ENCODE data around the gene MLEC.

The MLEC gene

DNA sequence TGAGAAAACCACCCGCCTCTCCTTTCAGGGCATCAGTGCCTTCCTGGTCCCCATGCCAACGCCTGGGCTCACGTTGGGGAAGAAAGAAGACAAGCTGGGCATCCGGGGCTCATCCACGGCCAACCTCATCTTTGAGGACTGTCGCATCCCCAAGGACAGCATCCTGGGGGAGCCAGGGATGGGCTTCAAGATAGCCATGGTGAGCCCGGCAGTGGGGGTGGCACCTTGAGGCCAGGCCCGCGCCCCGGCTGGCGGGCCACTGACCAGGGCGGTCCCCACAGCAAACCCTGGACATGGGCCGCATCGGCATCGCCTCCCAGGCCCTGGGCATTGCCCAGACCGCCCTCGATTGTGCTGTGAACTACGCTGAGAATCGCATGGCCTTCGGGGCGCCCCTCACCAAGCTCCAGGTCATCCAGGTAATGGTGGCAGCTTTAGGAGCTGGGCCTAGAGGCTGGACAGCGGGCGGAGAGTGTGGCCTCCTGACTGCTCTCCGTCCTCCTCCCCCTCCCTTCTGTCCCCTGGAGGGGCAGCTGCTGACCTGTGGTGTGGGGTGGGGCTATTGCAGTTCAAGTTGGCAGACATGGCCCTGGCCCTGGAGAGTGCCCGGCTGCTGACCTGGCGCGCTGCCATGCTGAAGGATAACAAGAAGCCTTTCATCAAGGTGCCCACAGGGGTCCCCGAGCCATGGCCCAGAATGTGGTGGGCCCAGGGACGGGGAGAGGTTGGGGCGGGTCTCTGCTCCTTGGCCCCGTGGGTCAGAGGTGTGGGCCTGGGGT lies 51.5 kb downstream of the MLEC start:
- no peaks in the 10 kb centered on the region for H3K79me2 ChIP-seq (ENCODE audit: insufficient read depth, low read length)
- no peaks in the 10 kb centered on the region for H3F3A ChIP-seq (ENCODE audit: insufficient read depth, low read length)
- no peaks in the 10 kb centered on the region for H3K36me3 ChIP-seq (ENCODE audit: insufficient read depth, low read length)
- no peak overlapping the region for H3K9ac ChIP-seq (ENCODE audit: low read length)
- H3K27ac ChIP-seq (ENCODE audit: low read depth, low read length, poor library complexity, severe bottlenecking), result no peak overlapping the region
- no peaks in the 10 kb centered on the region for H4K20me1 ChIP-seq (ENCODE audit: insufficient read depth, low read length)
- H2AFZ ChIP-seq (ENCODE audit: low read length), result no peak overlapping the region
- no peak for TF ChIP-seq EZH2 (IDR thresholded peaks at IDR 0.05; ENCODE audit: borderline replicate concordance, low read length)
- TF ChIP-seq, protein P1, sequence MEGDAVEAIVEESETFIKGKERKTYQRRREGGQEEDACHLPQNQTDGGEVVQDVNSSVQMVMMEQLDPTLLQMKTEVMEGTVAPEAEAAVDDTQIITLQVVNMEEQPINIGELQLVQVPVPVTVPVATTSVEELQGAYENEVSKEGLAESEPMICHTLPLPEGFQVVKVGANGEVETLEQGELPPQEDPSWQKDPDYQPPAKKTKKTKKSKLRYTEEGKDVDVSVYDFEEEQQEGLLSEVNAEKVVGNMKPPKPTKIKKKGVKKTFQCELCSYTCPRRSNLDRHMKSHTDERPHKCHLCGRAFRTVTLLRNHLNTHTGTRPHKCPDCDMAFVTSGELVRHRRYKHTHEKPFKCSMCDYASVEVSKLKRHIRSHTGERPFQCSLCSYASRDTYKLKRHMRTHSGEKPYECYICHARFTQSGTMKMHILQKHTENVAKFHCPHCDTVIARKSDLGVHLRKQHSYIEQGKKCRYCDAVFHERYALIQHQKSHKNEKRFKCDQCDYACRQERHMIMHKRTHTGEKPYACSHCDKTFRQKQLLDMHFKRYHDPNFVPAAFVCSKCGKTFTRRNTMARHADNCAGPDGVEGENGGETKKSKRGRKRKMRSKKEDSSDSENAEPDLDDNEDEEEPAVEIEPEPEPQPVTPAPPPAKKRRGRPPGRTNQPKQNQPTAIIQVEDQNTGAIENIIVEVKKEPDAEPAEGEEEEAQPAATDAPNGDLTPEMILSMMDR (IDR thresholded peaks at IDR 0.05; ENCODE audit: low read length), result no peak
- H3K27me3 ChIP-seq (ENCODE audit: insufficient read depth, low read length), result no peaks in the 10 kb centered on the region
- no peak overlapping the region for H3K4me3 ChIP-seq (ENCODE audit: low read depth, low read length, poor library complexity, severe bottlenecking)
- no peak overlapping the region for H3K4me2 ChIP-seq (ENCODE audit: low read length)
- peaks cover 5% of the 10 kb centered on the region for H3K4me1 ChIP-seq (ENCODE audit: insufficient read depth, low read length, severe bottlenecking)
- H3K9me3 ChIP-seq (ENCODE audit: low read length), result no peaks in the 10 kb centered on the region
- no peaks in the 10 kb centered on the region for H3K9me2 ChIP-seq (ENCODE audit: low read depth, low read length)

DNA sequence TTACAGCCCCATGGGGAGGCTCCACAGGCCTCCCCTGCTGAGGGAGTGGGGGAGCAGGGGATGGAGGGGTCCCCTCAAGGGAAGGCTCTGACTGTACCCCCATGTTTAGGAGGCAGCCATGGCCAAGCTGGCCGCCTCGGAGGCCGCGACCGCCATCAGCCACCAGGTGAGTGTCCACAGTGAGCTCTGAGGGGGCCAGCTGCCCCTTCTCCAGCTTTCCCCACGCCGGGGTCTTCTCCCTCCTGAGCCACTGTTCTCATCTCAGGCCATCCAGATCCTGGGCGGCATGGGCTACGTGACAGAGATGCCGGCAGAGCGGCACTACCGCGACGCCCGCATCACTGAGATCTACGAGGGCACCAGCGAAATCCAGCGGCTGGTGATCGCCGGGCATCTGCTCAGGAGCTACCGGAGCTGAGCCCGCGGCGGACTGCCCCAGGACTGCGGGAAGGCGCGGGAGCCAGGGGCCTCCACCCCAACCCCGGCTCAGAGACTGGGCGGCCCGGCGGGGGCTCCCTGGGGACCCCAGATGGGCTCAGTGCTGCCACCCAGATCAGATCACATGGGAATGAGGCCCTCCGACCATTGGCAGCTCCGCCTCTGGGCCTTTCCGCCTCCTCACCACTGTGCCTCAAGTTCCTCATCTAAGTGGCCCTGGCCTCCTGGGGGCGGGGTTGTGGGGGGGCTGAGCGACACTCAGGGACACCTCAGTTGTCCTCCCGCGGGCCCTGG lies 52.2 kb downstream of the MLEC start:
- H2AFZ ChIP-seq (ENCODE audit: low read length), result no peak overlapping the region
- no peaks in the 10 kb centered on the region for H3F3A ChIP-seq (ENCODE audit: insufficient read depth, low read length)
- no peak overlapping the region for H3K4me3 ChIP-seq (ENCODE audit: low read depth, low read length, poor library complexity, severe bottlenecking)
- H3K4me2 ChIP-seq (ENCODE audit: low read length), result no peak overlapping the region; the same call in 1 of the 2 replicates
- no peaks in the 10 kb centered on the region for H3K36me3 ChIP-seq (ENCODE audit: insufficient read depth, low read length)
- H3K79me2 ChIP-seq (ENCODE audit: insufficient read depth, low read length), result no peaks in the 10 kb centered on the region
- H3K9ac ChIP-seq (ENCODE audit: low read length), result no peak overlapping the region
- no peaks in the 10 kb centered on the region for H3K9me2 ChIP-seq (ENCODE audit: low read depth, low read length)
- no peaks in the 10 kb centered on the region for H3K27me3 ChIP-seq (ENCODE audit: insufficient read depth, low read length)
- H3K27ac ChIP-seq (ENCODE audit: low read depth, low read length, poor library complexity, severe bottlenecking), result no peak overlapping the region
- TF ChIP-seq EZH2 (IDR thresholded peaks at IDR 0.05; ENCODE audit: borderline replicate concordance, low read length), result no peak
- TF ChIP-seq, protein P1 (IDR thresholded peaks at IDR 0.05; ENCODE audit: low read length), result no peak
- no peaks in the 10 kb centered on the region for H4K20me1 ChIP-seq (ENCODE audit: insufficient read depth, low read length)
- H3K9me3 ChIP-seq (ENCODE audit: low read length), result no peaks in the 10 kb centered on the region
- H3K4me1 ChIP-seq (ENCODE audit: insufficient read depth, low read length, severe bottlenecking), result peaks cover 5% of the 10 kb centered on the region

DNA sequence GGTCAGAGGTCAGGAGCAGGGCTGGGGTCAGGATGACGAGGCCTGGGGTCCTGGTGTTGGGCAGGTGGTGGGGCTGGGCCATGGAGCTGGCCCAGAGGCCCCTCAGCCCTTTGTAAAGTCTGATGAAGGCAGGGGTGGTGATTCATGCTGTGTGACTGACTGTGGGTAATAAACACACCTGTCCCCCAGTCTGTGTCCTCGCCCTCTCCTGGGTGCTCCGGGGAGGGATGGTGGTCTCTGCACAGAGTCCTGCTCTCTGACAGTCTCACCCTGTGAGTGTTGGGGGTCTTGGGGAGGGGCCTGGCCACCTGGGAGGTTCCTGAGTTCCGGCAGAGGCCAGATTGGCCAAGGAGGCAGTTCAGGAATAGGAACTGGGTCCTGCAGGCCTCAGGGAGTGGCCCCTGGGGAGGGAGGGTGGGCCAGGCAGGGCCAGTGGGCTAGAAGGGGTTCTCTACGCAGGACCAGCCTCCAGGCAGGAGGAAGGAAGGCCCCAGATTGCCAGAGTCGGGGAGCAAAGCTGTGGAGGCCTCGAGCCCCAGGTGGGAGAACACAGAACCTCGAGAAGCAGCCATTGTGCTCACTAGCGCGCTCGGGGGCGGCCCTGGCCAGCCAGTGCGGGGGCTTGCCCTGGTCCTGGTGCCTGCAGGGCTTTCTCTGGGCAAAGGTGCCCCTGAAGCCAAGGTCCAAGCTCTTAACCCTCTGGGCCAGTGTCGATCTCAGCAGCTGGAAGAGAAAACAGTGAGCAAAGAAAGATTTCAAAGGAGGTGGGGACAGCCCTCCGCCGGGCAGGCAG lies 53.1 kb downstream of the MLEC start:
- Histone ChIP-seq H3K27me3 (ENCODE audit: insufficient read depth, low read length) (no peaks in the 10 kb centered on the region), H3K9ac (ENCODE audit: low read length) (no peak overlapping the region), H3K9me3 (ENCODE audit: low read length) (no peaks in the 10 kb centered on the region), H3K9me2 (ENCODE audit: low read depth, low read length) (no peaks in the 10 kb centered on the region), H3K4me2 (ENCODE audit: low read length) (no peak overlapping the region), H3K4me3 (ENCODE audit: low read depth, low read length, poor library complexity, severe bottlenecking) (no peak overlapping the region), H3K79me2 (ENCODE audit: insufficient read depth, low read length) (no peaks in the 10 kb centered on the region), H3K27ac (ENCODE audit: low read depth, low read length, poor library complexity, severe bottlenecking) (no peak overlapping the region), H2AFZ (ENCODE audit: low read length) (no peak overlapping the region), H3F3A (ENCODE audit: insufficient read depth, low read length) (no peaks in the 10 kb centered on the region), H3K36me3 (ENCODE audit: insufficient read depth, low read length) (no peaks in the 10 kb centered on the region), H3K4me1 (ENCODE audit: insufficient read depth, low read length, severe bottlenecking) (peaks cover 5% of the 10 kb centered on the region), H4K20me1 (ENCODE audit: insufficient read depth, low read length) (no peaks in the 10 kb centered on the region)
- TF ChIP-seq, protein P1 (IDR thresholded peaks at IDR 0.05; ENCODE audit: low read length), result no peak
- no peak for TF ChIP-seq EZH2 (IDR thresholded peaks at IDR 0.05; ENCODE audit: borderline replicate concordance, low read length)

Data from OCI-LY1 (cell line).